A549 (cell line): ENCODE data around the gene LANCL2.

Experiments used
- EP300 ChIP-seq, 2 experiments: fragments of >200 bp; sonication (Bioruptor Twin); formaldehyde crosslinking; IDR thresholded peaks; 2 replicates in 1 of 2; 3 replicates in 1 of 2; pipeline ENCODE4 v1.6.1; 2016 to 2017
- JUNB ChIP-seq: fragments of >200 bp; sonication (Bioruptor Twin); formaldehyde crosslinking; IDR thresholded peaks from 2 replicates; pipeline ENCODE4 v1.6.1; 2016
- POLR2A ChIP-seq: IDR thresholded peaks from 2 replicates; pipeline ENCODE4 v1.6.1; 2012; ENCODE audit warnings: mild to moderate bottlenecking, low read length
- POLR2AphosphoS2 ChIP-seq: conservative IDR thresholded peaks from 2 replicates; pipeline ENCODE4 v1.6.1; 2012; ENCODE audit warnings: low read length, improper control_type of control experiment, inconsistent platforms
- SMC3 ChIP-seq: fragments of >200 bp; sonication (Bioruptor Twin); formaldehyde crosslinking; IDR thresholded peaks from 3 replicates; pipeline ENCODE4 v1.6.1; 2018; ENCODE audit warnings: inconsistent platforms
- TF ChIP-seq, protein P1 (sequence below): fragments of >200 bp; sonication (Bioruptor Twin); formaldehyde crosslinking; IDR thresholded peaks from 2 replicates; pipeline ENCODE4 v1.6.1; 2016
- TF ChIP-seq, protein P2 (sequence below): fragments of >200 bp; sonication (Bioruptor Twin); formaldehyde crosslinking; IDR thresholded peaks from 3 replicates; pipeline ENCODE4 v1.5.1; 2016
- TF ChIP-seq, protein P3 (sequence below): fragments of 250-450 bp; sonication (Bioruptor Pico); IDR thresholded peaks from 2 replicates; pipeline ENCODE4 v1.5.0; 2021; ENCODE audit warnings: mild to moderate bottlenecking, moderate library complexity, borderline replicate concordance
- TF ChIP-seq, protein P4 (sequence below): IDR thresholded peaks from 2 replicates; pipeline ENCODE4 v1.6.1; 2012
- TF ChIP-seq, protein P5 (sequence below): fragments of 200-600 bp; sonication (generic); IDR thresholded peaks from 2 replicates; pipeline ENCODE4 v1.6.1; 2016; ENCODE audit warnings: antibody characterized with exemption, mild to moderate bottlenecking, moderate library complexity

DNA sequence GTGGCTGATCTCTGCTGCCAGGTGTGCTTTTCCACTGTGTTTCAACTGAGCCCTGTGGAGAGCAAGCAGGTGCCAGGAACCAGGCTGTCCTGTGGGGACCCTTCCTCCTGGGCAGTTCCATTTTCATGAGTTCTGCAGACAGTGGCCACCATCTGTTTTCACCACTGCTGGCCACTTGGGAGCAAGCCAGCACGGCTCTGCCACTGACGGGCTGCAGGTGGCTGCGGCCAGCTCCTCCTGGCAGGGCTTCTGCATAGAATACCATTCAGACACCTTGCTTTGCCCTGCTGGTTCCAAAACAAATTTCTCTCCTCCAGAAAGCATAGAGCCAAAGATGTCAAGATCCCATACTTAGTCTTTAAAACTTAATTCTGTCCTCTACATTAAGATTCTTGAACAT is 48.3 kb downstream of the LANCL2 start:
- TF ChIP-seq, protein P1, sequence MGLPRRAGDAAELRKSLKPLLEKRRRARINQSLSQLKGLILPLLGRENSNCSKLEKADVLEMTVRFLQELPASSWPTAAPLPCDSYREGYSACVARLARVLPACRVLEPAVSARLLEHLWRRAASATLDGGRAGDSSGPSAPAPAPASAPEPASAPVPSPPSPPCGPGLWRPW, result no peak
- TF ChIP-seq, protein P2, sequence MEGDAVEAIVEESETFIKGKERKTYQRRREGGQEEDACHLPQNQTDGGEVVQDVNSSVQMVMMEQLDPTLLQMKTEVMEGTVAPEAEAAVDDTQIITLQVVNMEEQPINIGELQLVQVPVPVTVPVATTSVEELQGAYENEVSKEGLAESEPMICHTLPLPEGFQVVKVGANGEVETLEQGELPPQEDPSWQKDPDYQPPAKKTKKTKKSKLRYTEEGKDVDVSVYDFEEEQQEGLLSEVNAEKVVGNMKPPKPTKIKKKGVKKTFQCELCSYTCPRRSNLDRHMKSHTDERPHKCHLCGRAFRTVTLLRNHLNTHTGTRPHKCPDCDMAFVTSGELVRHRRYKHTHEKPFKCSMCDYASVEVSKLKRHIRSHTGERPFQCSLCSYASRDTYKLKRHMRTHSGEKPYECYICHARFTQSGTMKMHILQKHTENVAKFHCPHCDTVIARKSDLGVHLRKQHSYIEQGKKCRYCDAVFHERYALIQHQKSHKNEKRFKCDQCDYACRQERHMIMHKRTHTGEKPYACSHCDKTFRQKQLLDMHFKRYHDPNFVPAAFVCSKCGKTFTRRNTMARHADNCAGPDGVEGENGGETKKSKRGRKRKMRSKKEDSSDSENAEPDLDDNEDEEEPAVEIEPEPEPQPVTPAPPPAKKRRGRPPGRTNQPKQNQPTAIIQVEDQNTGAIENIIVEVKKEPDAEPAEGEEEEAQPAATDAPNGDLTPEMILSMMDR, result no peak
- TF ChIP-seq POLR2A, result no peak
- TF ChIP-seq, protein P3, sequence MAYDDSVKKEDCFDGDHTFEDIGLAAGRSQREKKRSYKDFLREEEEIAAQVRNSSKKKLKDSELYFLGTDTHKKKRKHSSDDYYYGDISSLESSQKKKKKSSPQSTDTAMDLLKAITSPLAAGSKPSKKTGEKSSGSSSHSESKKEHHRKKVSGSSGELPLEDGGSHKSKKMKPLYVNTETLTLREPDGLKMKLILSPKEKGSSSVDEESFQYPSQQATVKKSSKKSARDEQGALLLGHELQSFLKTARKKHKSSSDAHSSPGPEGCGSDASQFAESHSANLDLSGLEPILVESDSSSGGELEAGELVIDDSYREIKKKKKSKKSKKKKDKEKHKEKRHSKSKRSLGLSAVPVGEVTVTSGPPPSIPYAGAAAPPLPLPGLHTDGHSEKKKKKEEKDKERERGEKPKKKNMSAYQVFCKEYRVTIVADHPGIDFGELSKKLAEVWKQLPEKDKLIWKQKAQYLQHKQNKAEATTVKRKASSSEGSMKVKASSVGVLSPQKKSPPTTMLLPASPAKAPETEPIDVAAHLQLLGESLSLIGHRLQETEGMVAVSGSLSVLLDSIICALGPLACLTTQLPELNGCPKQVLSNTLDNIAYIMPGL (CRISPR knock-in tag), result no peak
- TF ChIP-seq, protein P4, sequence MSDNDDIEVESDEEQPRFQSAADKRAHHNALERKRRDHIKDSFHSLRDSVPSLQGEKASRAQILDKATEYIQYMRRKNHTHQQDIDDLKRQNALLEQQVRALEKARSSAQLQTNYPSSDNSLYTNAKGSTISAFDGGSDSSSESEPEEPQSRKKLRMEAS, result no peak
- TF ChIP-seq SMC3, result no peak
- TF ChIP-seq POLR2AphosphoS2, result no peak
- TF ChIP-seq EP300 (IDR thresholded peaks at IDR 0.05), result no peak
- no peak for TF ChIP-seq JUNB
- TF ChIP-seq, protein P5, sequence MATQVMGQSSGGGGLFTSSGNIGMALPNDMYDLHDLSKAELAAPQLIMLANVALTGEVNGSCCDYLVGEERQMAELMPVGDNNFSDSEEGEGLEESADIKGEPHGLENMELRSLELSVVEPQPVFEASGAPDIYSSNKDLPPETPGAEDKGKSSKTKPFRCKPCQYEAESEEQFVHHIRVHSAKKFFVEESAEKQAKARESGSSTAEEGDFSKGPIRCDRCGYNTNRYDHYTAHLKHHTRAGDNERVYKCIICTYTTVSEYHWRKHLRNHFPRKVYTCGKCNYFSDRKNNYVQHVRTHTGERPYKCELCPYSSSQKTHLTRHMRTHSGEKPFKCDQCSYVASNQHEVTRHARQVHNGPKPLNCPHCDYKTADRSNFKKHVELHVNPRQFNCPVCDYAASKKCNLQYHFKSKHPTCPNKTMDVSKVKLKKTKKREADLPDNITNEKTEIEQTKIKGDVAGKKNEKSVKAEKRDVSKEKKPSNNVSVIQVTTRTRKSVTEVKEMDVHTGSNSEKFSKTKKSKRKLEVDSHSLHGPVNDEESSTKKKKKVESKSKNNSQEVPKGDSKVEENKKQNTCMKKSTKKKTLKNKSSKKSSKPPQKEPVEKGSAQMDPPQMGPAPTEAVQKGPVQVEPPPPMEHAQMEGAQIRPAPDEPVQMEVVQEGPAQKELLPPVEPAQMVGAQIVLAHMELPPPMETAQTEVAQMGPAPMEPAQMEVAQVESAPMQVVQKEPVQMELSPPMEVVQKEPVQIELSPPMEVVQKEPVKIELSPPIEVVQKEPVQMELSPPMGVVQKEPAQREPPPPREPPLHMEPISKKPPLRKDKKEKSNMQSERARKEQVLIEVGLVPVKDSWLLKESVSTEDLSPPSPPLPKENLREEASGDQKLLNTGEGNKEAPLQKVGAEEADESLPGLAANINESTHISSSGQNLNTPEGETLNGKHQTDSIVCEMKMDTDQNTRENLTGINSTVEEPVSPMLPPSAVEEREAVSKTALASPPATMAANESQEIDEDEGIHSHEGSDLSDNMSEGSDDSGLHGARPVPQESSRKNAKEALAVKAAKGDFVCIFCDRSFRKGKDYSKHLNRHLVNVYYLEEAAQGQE, result no peak
